HG03558 (cell line): Measurements from ENCODE around the gene MAST2.

Experiments
- ATAC-seq: cut with Tn5 transposase; IDR thresholded peaks from one replicate; pipeline ENCODE4 v1.9.1; 2021; ENCODE audit warnings: moderate number of reproducible peaks; ENCODE audit not compliant: unreplicated experiment; ENCODE audit errors: extremely low read depth

MAST2 gene

GRCh38 chr1:46084553-46085451 lies 281.4 kb downstream of the MAST2 start:
- no peak for ATAC-seq
